ENCODE data around the gene IFRD2. TPM values are rescaled to one million over a fixed set of nuclear protein-coding genes. Genes with fewer than 3 reads are reported as not detected.

The IFRD2 gene
- polyA plus RNA-seq, 1 of the 3 experiments (the other 2 are of a cell fraction) = 73.2 TPM

DNA sequence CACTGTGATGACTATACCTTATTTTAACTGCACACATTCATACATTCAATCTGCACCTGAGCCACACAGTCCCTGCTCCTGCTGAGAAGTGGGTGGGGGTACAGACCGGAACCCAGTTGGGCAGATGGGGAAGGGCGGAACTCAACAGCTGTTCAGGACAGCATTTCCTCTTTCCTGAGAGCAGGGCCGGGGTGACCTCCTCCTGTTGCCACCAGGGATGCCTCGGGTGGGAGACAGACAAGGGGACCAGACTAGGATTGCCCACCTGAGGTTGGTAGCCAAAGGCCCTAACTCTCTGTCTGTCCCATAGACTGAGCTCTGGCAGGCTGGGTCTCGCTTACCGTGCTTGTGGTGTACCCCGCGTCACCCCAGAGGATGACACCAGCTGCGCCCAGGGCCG lies 26.4 kb upstream of the IFRD2 start (continued):
- no peak for TF ChIP-seq EZH2phosphoT487 (IDR thresholded peaks at IDR 0.05; ENCODE audit: borderline replicate concordance, low read depth)

DNA sequence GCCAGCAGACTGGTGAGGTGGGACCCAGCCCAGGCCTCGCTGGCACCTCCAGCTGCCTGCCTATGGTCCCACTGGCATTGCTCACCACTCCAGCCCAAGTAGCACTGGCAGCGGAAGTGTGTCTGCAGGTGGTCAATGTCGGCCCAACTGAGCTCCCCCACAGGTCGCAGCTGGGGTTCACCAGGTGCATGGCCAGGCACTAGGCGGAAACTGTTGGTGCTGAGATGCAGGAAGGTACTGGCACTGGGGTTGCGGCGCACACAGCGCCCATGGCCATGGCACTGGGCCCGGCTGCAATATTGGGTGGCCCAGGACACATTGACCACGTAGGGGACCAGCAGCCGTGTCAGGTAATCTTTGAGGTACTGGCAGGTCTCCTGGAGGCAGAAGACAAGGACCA lies 25.9 kb upstream of the IFRD2 start:
- no peak overlapping the region for H3K9ac ChIP-seq
- no peak overlapping the region; a peak in 1 of 4 replicates for H3K27ac ChIP-seq (ENCODE audit: low read depth in 2 of 2, low read length in 1 of 2)
- peaks cover 39% of the 10 kb centered on the region for H3K79me2 ChIP-seq (ENCODE audit: insufficient read depth)
- H3K36me3 ChIP-seq (replicated peaks in 1 of 2; ENCODE audit: control insufficient read depth in 1 of 2, insufficient read depth in 2 of 2, low read length in 1 of 2) = peaks cover 15 to 30% of the 10 kb centered on the region in 2 experiments
- H3K4me1 ChIP-seq (ENCODE audit: control insufficient read depth in 1 of 2, insufficient read depth in 2 of 2, low read depth in 1 of 2, low read length in 1 of 2) = peaks cover 0 to 37% of the 10 kb centered on the region in 2 experiments; a peak in 2 of 4 replicates
- POLR2A ChIA-PET = no interaction called here
- H3K9me2 ChIP-seq = no peaks in the 10 kb centered on the region
- no peaks in the 10 kb centered on the region for H3K9me3 ChIP-seq
- no peaks in the 10 kb centered on the region for H3K27me3 ChIP-seq (ENCODE audit: insufficient read depth)
- H3K4me2 ChIP-seq = no peak overlapping the region
- no CpG with 5 or more reads among the region's 11 CpGs for WGBS (ENCODE audit: low lambda C conversion rate)
- no peak for TF ChIP-seq FOXM1 (IDR thresholded peaks at IDR 0.05; ENCODE audit: low read depth)
- no peak for TF ChIP-seq CHD2 (IDR thresholded peaks at IDR 0.05; ENCODE audit: low read length, partially characterized antibody)
- no peak for TF ChIP-seq TEAD4 (IDR thresholded peaks at IDR 0.05; ENCODE audit: borderline replicate concordance, insufficient read depth)
- TF ChIP-seq, protein P1, sequence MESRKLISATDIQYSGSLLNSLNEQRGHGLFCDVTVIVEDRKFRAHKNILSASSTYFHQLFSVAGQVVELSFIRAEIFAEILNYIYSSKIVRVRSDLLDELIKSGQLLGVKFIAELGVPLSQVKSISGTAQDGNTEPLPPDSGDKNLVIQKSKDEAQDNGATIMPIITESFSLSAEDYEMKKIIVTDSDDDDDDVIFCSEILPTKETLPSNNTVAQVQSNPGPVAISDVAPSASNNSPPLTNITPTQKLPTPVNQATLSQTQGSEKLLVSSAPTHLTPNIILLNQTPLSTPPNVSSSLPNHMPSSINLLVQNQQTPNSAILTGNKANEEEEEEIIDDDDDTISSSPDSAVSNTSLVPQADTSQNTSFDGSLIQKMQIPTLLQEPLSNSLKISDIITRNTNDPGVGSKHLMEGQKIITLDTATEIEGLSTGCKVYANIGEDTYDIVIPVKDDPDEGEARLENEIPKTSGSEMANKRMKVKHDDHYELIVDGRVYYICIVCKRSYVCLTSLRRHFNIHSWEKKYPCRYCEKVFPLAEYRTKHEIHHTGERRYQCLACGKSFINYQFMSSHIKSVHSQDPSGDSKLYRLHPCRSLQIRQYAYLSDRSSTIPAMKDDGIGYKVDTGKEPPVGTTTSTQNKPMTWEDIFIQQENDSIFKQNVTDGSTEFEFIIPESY (IDR thresholded peaks at IDR 0.05; ENCODE audit: borderline replicate concordance, low read depth) = no peak
- no peak for TF ChIP-seq ELF1 (IDR thresholded peaks at IDR 0.05)
- no peak for TF ChIP-seq RCOR1 (IDR thresholded peaks at IDR 0.05; ENCODE audit: low read length)
- TF ChIP-seq, protein P2, sequence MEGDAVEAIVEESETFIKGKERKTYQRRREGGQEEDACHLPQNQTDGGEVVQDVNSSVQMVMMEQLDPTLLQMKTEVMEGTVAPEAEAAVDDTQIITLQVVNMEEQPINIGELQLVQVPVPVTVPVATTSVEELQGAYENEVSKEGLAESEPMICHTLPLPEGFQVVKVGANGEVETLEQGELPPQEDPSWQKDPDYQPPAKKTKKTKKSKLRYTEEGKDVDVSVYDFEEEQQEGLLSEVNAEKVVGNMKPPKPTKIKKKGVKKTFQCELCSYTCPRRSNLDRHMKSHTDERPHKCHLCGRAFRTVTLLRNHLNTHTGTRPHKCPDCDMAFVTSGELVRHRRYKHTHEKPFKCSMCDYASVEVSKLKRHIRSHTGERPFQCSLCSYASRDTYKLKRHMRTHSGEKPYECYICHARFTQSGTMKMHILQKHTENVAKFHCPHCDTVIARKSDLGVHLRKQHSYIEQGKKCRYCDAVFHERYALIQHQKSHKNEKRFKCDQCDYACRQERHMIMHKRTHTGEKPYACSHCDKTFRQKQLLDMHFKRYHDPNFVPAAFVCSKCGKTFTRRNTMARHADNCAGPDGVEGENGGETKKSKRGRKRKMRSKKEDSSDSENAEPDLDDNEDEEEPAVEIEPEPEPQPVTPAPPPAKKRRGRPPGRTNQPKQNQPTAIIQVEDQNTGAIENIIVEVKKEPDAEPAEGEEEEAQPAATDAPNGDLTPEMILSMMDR (IDR thresholded peaks at IDR 0.05) = no peak
- no peak for TF ChIP-seq POLR2AphosphoS5 (IDR thresholded peaks at IDR 0.05; ENCODE audit: low read depth, low read length)
- no peak for TF ChIP-seq TCF12 (IDR thresholded peaks at IDR 0.05)
- no peak for TF ChIP-seq RXRA (IDR thresholded peaks at IDR 0.05; ENCODE audit: borderline replicate concordance, low read depth)
- TF ChIP-seq NRF1 (IDR thresholded peaks at IDR 0.05; ENCODE audit: low read depth, low read length) = no peak
- TF ChIP-seq FOXJ3 (CRISPR knock-in tag; IDR thresholded peaks at IDR 0.05) = no peak
- TF ChIP-seq, protein P3, sequence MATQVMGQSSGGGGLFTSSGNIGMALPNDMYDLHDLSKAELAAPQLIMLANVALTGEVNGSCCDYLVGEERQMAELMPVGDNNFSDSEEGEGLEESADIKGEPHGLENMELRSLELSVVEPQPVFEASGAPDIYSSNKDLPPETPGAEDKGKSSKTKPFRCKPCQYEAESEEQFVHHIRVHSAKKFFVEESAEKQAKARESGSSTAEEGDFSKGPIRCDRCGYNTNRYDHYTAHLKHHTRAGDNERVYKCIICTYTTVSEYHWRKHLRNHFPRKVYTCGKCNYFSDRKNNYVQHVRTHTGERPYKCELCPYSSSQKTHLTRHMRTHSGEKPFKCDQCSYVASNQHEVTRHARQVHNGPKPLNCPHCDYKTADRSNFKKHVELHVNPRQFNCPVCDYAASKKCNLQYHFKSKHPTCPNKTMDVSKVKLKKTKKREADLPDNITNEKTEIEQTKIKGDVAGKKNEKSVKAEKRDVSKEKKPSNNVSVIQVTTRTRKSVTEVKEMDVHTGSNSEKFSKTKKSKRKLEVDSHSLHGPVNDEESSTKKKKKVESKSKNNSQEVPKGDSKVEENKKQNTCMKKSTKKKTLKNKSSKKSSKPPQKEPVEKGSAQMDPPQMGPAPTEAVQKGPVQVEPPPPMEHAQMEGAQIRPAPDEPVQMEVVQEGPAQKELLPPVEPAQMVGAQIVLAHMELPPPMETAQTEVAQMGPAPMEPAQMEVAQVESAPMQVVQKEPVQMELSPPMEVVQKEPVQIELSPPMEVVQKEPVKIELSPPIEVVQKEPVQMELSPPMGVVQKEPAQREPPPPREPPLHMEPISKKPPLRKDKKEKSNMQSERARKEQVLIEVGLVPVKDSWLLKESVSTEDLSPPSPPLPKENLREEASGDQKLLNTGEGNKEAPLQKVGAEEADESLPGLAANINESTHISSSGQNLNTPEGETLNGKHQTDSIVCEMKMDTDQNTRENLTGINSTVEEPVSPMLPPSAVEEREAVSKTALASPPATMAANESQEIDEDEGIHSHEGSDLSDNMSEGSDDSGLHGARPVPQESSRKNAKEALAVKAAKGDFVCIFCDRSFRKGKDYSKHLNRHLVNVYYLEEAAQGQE (IDR thresholded peaks at IDR 0.05; ENCODE audit: low read depth, low read length) = no peak
- no peak for DNase-seq
- peaks cover 9% of the 10 kb centered on the region for H3F3A ChIP-seq (replicated peaks; ENCODE audit: insufficient read depth)
- no peak overlapping the region for H2AFZ ChIP-seq (ENCODE audit: low read depth)
- CTCF ChIA-PET = interaction anchor here (1.6 to 5.9 kb wide), 2 partner anchors 16 to 25 kb away, joined by 6 to 45 read pairs; partner anchors contain the start of genes HYAL1, HYAL3, IFRD2 and NAA80
- no peaks in the 10 kb centered on the region for H4K20me1 ChIP-seq (ENCODE audit: insufficient read depth)
- no peak overlapping the region for H3K4me3 ChIP-seq (ENCODE audit: low read depth in 2 of 2, low read length in 1 of 2)

All from SK-N-SH (cell line).